Epidermal melanocyte (primary cell): ENCODE data around the gene DDX42.
"Not testable (repeated sequence)": the region's sequence is repeated elsewhere in the genome, so short reads cannot be mapped to it uniquely, and the experiment has no call there.

Experiments
- DNase-seq: peaks from one replicate; pipeline ENCODE4 v3.0.0; 2011; ENCODE audit warnings: low spot score; ENCODE audit not compliant: insufficient read length

DDX42 gene

GRCh38 chr17:63837962-63838600, 64.1 kb downstream of the DDX42 start:
- no peak for DNase-seq

GRCh38 chr17:63838631-63839171, 64.7 kb downstream of the DDX42 start:
- DNase-seq: no peak

GRCh38 chr17:63840591-63841349, 66.8 kb downstream of the DDX42 start:
- DNase-seq: peak; percentile 32

- DNase-seq: peak; percentile 15
These were observed 67.6 kb downstream of the DDX42 start for GRCh38 chr17:63841350-63842172.

GRCh38 chr17:63842173-63842539, 68.2 kb downstream of the DDX42 start:
- no peak for DNase-seq

GRCh38 chr17:63842540-63843386, 68.8 kb downstream of the DDX42 start, which contains the start of gene SMARCD2:
TSS of gene SMARCD2 (minus strand) at chr17:63842685. CDS start at chr17:63842674, 11 bp downstream.
- peak; percentile 73 for DNase-seq

GRCh38 chr17:63843387-63843888, 69.5 kb downstream of the DDX42 start:
- peak; percentile 17 for DNase-seq

- no peak for DNase-seq
These were observed 70.1 kb downstream of the DDX42 start for GRCh38 chr17:63843910-63844677.

- no peak for DNase-seq
These were observed 71.5 kb downstream of the DDX42 start for GRCh38 chr17:63845509-63845908.

GRCh38 chr17:63847525-63848249, 73.7 kb downstream of the DDX42 start:
- DNase-seq: no peak

GRCh38 chr17:63848834-63849689, 75.1 kb downstream of the DDX42 start:
- peak; percentile 87 for DNase-seq

- no peak for DNase-seq
These were observed 76.4 kb downstream of the DDX42 start for GRCh38 chr17:63850401-63850800.

GRCh38 chr17:63853260-63853659, 79.3 kb downstream of the DDX42 start:
- DNase-seq: no peak

- no peak for DNase-seq
These were observed 80.7 kb downstream of the DDX42 start for GRCh38 chr17:63854709-63855108.

- DNase-seq: no peak
These were observed 81.2 kb downstream of the DDX42 start for GRCh38 chr17:63855185-63855584.

- DNase-seq: not testable (repeated sequence)
These were observed 82.5 kb downstream of the DDX42 start for GRCh38 chr17:63856425-63856824.

GRCh38 chr17:63859257-63859656, 85.3 kb downstream of the DDX42 start:
- no peak for DNase-seq

- not testable (repeated sequence) for DNase-seq
These were observed 92.7 kb downstream of the DDX42 start for GRCh38 chr17:63866625-63867024.
